Uterine smooth muscle cell (primary cell): ENCODE results near the gene DEGS1. TPM values are rescaled to one million over a fixed set of nuclear protein-coding genes. Genes with fewer than 3 reads are reported as not detected.

Experiments
- total RNA-seq: library from RNA; depleted of rRNA; stranded (reverse); fragments of >200 nt; gene quantifications from 2 replicates; pipeline ENCODE4 v1.2.3, GENCODE V29; 2014

The DEGS1 gene
- 72.7 and 110 TPM in 2 replicates for total RNA-seq

DNA sequence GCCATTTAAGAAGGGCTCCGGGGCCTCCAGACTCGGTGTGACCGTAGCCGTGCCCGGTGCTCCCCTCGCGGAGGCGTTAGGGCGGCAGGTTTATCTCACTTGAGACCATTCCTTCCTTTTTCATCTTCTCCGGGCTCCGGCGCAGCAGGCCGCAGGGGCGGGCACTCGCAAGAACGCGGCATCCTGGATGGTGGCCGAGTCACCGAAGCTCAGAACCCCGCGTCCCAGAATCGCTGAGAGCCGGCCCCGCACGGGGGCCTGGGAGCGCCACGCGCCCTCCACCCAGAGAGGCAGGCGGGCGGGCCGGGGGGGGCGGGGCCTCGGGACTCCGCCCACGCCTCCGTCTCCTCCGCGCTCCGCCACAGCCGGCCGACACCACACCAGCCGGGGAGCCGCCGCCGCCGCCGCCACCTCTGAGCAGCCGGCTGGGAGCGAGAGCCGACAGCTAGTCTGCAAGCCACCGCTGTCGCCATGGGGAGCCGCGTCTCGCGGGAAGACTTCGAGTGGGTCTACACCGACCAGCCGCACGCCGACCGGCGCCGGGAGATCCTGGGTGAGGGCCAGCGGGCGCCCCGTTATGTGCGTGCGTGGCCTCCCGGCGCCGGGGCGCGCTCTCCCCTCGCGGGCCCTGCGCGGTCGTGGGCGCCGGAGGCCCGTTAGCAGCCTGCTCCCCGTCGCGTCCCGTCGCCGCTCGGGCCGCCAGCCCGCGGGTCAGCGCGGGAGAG is at the start of gene DEGS1:
TSS of gene DEGS1 (plus strand) at position 375 of the 725 bp plus-strand sequence. CDS start at position 472, 97 bp downstream.

Other genes with a start within 250 kb of the DEGS1 start
- gene FBXO28, start 69.1 kb upstream of the DEGS1 start, total RNA-seq, result 28.1 and 44.8 TPM in 2 replicates
- gene NVL, start 146.9 kb downstream of the DEGS1 start, total RNA-seq, result 35.7 and 42.7 TPM in 2 replicates
- gene CNIH4, start 173.6 kb downstream of the DEGS1 start, total RNA-seq, result 65.7 and 137 TPM in 2 replicates